CD4-positive, alpha-beta T cell (primary cell): Measurements from ENCODE around the gene HSF4. TPM values are rescaled to one million over a fixed set of nuclear protein-coding genes. Genes with fewer than 3 reads are reported as not detected.

Source experiments
- ATAC-seq: fragments of 200-7000 bp; cut with Tn5 transposase; one replicate; pipeline ENCODE4 v1.10.0; 2022; ENCODE audit warnings: mild to moderate bottlenecking; ENCODE audit not compliant: poor library complexity
- CTCF ChIA-PET: fragments of 350-600 bp; sonication (Branson Sonifier 250); formaldehyde crosslinking; loops from one replicate; lab custom pipeline; 2021; ENCODE audit warnings: antibody characterized with exemption, inconsistent platforms; lab: Charles Lee
- POLR2A ChIA-PET: fragments of 350-600 bp; sonication (Branson Sonifier 250); formaldehyde crosslinking; loops from one replicate; lab custom pipeline; 2021; ENCODE audit warnings: antibody characterized with exemption, inconsistent platforms; lab: Charles Lee
- DNase-seq, 14 experiments: peaks; one replicate each; pipeline ENCODE4 v3.0.0-alpha.2; 2013 to 2020; ENCODE audit warnings: mixed read lengths in 2 of 14
- H3K27ac ChIP-seq, 2 donors: one replicate each; pipeline versions ENCODE4 v1.5.1 to v1.7.0; 2013; ENCODE audit warnings: low read length in 2 of 2, low read depth in 1 of 2, mild to moderate bottlenecking in 1 of 2
- H3K27me3 ChIP-seq, 2 experiments: 1 replicate in 1 of 2; 2 replicates in 1 of 2; pipeline versions ENCODE4 v1.6.1 to v1.7.0; 2013; ENCODE audit warnings: low read length in 2 of 2, control low read depth in 1 of 2, mild to moderate bottlenecking in 1 of 2, moderate library complexity in 1 of 2; ENCODE audit not compliant: insufficient read depth in 2 of 2, control insufficient read depth in 1 of 2
- H3K36me3 ChIP-seq: one replicate; pipeline ENCODE4 v1.6.1; 2013; ENCODE audit warnings: low read length, control low read depth; ENCODE audit not compliant: insufficient read depth
- H3K4me1 ChIP-seq: one replicate; pipeline ENCODE4 v1.6.1; 2013; ENCODE audit warnings: low read length, control low read depth; ENCODE audit not compliant: insufficient read depth
- H3K4me3 ChIP-seq: one replicate; pipeline ENCODE4 v1.5.1; 2013; ENCODE audit warnings: mild to moderate bottlenecking, low read length, moderate library complexity
- H3K9me3 ChIP-seq, 2 experiments: 1 replicate in 1 of 2; 2 replicates in 1 of 2; pipeline versions ENCODE4 v1.6.1 to v1.7.0; 2013; ENCODE audit warnings: low read length in 2 of 2, mild to moderate bottlenecking in 2 of 2, control low read depth in 1 of 2, moderate library complexity in 1 of 2; ENCODE audit not compliant: control insufficient read depth in 1 of 2, insufficient read depth in 1 of 2
- H3K27ac Mint-ChIP-seq: one replicate; pipeline ENCODE4 v1.8.0; 2020; ENCODE audit warnings: mixed read lengths
- H3K27me3 Mint-ChIP-seq: one replicate; pipeline ENCODE4 v1.8.0; 2021; ENCODE audit warnings: mixed read lengths
- H3K36me3 Mint-ChIP-seq: one replicate; pipeline ENCODE4 v1.8.0; 2021; ENCODE audit warnings: low read depth, mixed read lengths
- H3K4me1 Mint-ChIP-seq: one replicate; pipeline ENCODE4 v1.8.0; 2021; ENCODE audit warnings: low read depth, mixed read lengths
- H3K4me3 Mint-ChIP-seq: one replicate; pipeline ENCODE4 v1.8.0; 2020; ENCODE audit warnings: mild to moderate bottlenecking, mixed read lengths
- H3K9me3 Mint-ChIP-seq: one replicate; pipeline ENCODE4 v1.8.0; 2020; ENCODE audit warnings: mixed read lengths
- intact Hi-C, 2 experiments: fragments of 100-400 bp; cut with DNase I in 1 of 2; cut with micrococcal nuclease in 1 of 2; formaldehyde crosslinking; loops; one replicate each; pipeline versions ENCODE4 v1.15.1 to v1.9.0; 2023 to 2025; cut with DNase I, micrococcal nuclease
- total RNA-seq, 174 experiments: library from RNA in 2 of 174; stranded (reverse) in 2 of 174; gene quantifications; one replicate each; pipeline ENCODE4 v1.2.3 and lab custom pipeline; 2021 to 2026
- TF ChIP-seq, protein P1 (sequence below): fragments of 200-600 bp; IDR thresholded peaks from one replicate; pipeline ENCODE4 v1.8.0; 2022; ENCODE audit warnings: antibody characterized with exemption, mild to moderate bottlenecking

HSF4 gene
- total RNA-seq, 2 experiments from 2014 or later: 19.7 to 26.1 TPM

GRCh38 chr16:67177743-67178699 is 13.5 kb downstream of the HSF4 start:
- no peaks in the 10 kb centered on the region for H3K36me3 Mint-ChIP-seq
- DNase-seq (peak in 13 of 14 experiments; percentile 29 to 89 (median 57)), ATAC-seq (peak; percentile 80)
- Histone ChIP-seq H3K36me3 (no peaks in the 10 kb centered on the region), H3K9me3 (no peaks in the 10 kb centered on the region), H3K27me3 (peaks cover 5 to 26% of the 10 kb centered on the region in 2 experiments), H3K27ac (no peak overlapping the region), H3K4me1 (peaks cover 43% of the 10 kb centered on the region), H3K4me3 (peak overlapping the region; percentile 37)
- no peaks in the 10 kb centered on the region for H3K9me3 Mint-ChIP-seq
- ChIA-PET CTCF (interaction anchor here (4.2 kb wide), 1 partner anchor 23 kb away, joined by 17 read pairs; no protein-coding TSS in a partner anchor), POLR2A (interaction anchor here (5.7 kb wide), 1 partner anchor 19 kb away, joined by 44 read pairs; the partner anchor contains the start of genes FBXL8 and TRADD)
- peak overlapping the region; percentile 55 for H3K4me3 Mint-ChIP-seq
- peaks cover 44% of the 10 kb centered on the region for H3K27me3 Mint-ChIP-seq
- H3K27ac Mint-ChIP-seq: no peak overlapping the region
- peaks cover 27% of the 10 kb centered on the region for H3K4me1 Mint-ChIP-seq
- TF ChIP-seq, protein P1, sequence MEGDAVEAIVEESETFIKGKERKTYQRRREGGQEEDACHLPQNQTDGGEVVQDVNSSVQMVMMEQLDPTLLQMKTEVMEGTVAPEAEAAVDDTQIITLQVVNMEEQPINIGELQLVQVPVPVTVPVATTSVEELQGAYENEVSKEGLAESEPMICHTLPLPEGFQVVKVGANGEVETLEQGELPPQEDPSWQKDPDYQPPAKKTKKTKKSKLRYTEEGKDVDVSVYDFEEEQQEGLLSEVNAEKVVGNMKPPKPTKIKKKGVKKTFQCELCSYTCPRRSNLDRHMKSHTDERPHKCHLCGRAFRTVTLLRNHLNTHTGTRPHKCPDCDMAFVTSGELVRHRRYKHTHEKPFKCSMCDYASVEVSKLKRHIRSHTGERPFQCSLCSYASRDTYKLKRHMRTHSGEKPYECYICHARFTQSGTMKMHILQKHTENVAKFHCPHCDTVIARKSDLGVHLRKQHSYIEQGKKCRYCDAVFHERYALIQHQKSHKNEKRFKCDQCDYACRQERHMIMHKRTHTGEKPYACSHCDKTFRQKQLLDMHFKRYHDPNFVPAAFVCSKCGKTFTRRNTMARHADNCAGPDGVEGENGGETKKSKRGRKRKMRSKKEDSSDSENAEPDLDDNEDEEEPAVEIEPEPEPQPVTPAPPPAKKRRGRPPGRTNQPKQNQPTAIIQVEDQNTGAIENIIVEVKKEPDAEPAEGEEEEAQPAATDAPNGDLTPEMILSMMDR: no peak
- intact Hi-C loops: no loop called here

DNA sequence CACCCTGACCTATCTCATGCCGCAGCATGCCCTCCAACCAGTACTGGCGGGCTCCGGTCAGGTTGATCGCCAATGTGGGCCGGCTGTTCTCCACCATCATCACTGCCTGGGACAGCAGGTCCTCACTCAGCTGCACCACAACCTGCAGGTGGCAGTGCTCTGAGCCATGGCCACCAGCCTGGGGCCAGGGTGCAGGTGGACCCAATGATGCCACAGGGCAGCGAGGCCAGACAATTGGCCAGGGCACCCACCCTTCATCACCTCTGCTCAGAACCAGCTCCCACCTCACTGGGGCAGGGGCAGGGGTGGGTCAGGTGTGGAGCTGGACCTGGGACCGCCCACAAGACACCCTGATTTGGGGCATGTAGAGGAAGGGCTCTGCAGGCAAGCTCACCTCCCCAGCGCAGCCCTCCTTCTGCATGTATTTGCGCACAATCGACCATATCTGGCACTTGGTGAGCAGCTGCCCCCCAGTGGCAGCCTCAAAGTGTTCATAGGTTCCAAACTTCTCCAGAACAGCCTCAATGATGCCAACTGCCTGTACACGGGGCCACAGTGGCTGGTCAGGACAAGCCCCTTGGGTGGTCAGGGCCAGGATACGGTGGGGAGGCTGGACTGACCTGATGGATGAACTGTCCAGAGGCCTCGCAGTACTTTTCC is 15.0 kb downstream of the HSF4 start:
- Mint-ChIP-seq H3K9me3 (no peaks in the 10 kb centered on the region), H3K4me1 (peaks cover 16% of the 10 kb centered on the region), H3K27me3 (peaks cover 33% of the 10 kb centered on the region), H3K36me3 (no peaks in the 10 kb centered on the region), H3K27ac (no peak overlapping the region), H3K4me3 (no peak overlapping the region)
- intact Hi-C loops: loop anchor here (5.0 to 10.0 kb wide), 2 partner anchors 72 to 165 kb away; partner anchors contain the start of gene PHAF1 (in 1 of the 2)
- H3K9me3 ChIP-seq: no peaks in the 10 kb centered on the region
- no peak overlapping the region for H3K27ac ChIP-seq
- H3K36me3 ChIP-seq: no peaks in the 10 kb centered on the region
- ChIA-PET CTCF (interaction anchor here (1.0 kb wide), 1 partner anchor 24 kb away, joined by 4 read pairs; no protein-coding TSS in a partner anchor), POLR2A (interaction anchor here (1.0 kb wide), 1 partner anchor 20 kb away, joined by 4 read pairs; the partner anchor contains the start of genes FBXL8 and TRADD)
- H3K4me3 ChIP-seq: no peak overlapping the region
- no peak for ATAC-seq
- peaks cover 37% of the 10 kb centered on the region for H3K4me1 ChIP-seq
- H3K27me3 ChIP-seq: peaks cover 0 to 20% of the 10 kb centered on the region in 2 experiments
- DNase-seq: peak in 2 of 14 experiments; percentile 21 to 30
- TF ChIP-seq, protein P1: no peak

DNA sequence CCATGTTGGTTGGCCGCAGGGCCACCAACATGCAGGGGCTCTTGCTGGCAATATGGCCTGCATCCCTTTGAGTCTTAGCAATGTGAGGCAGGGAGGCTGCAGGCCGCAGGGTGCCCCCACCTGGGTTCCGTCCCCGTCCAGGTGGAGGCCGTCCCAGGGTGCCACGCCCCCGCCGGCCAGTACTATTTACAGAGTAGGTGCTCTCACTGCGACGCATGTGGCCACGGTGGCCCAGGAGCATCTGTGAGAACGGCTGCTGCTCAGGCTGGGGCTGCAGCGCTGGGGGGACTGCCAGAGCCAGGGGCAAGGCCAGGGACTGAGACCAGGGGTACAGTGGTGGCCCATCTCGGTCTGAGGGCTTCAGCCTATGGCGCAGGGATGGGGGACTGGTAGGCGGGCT is 15.6 kb downstream of the HSF4 start:
- ChIA-PET POLR2A (no interaction called here), CTCF (interaction anchor here (1.0 kb wide), 1 partner anchor 25 kb away, joined by 4 read pairs; no protein-coding TSS in a partner anchor)
- peaks cover 0 to 15% of the 10 kb centered on the region in 2 experiments for H3K27me3 ChIP-seq
- no peaks in the 10 kb centered on the region for H3K36me3 ChIP-seq
- no peaks in the 10 kb centered on the region for H3K9me3 Mint-ChIP-seq
- intact Hi-C loops: loop anchor here (5.0 to 10.0 kb wide), 2 partner anchors 73 to 165 kb away; partner anchors contain the start of gene PHAF1 (in 1 of the 2)
- TF ChIP-seq, protein P1: no peak
- H3K4me1 ChIP-seq: peaks cover 37% of the 10 kb centered on the region
- no peak overlapping the region for H3K27ac Mint-ChIP-seq
- ATAC-seq (no peak), DNase-seq (no peak)
- H3K9me3 ChIP-seq: no peaks in the 10 kb centered on the region
- H3K4me3 Mint-ChIP-seq: no peak overlapping the region
- H3K4me3 ChIP-seq: no peak overlapping the region
- peaks cover 31% of the 10 kb centered on the region for H3K27me3 Mint-ChIP-seq
- H3K4me1 Mint-ChIP-seq: peaks cover 21% of the 10 kb centered on the region
- no peaks in the 10 kb centered on the region for H3K36me3 Mint-ChIP-seq
- no peak overlapping the region for H3K27ac ChIP-seq
